HepG2 (cell line): ENCODE results near the gene LEMD2. TPM values are rescaled to one million over a fixed set of nuclear protein-coding genes. Genes with fewer than 3 reads are reported as not detected.

Experiments
- ATAD3A ChIP-seq: sonication (generic); formaldehyde crosslinking; IDR thresholded peaks from 2 replicates; pipeline ENCODE4 v1.4.0; 2020; ENCODE audit warnings: missing genetic modification reagents
- CAMTA2 ChIP-seq: sonication (generic); formaldehyde crosslinking; IDR thresholded peaks from 2 replicates; pipeline ENCODE4 v1.4.0; 2020; ENCODE audit warnings: mild to moderate bottlenecking, missing genetic modification reagents, borderline replicate concordance
- CBX1 ChIP-seq: IDR thresholded peaks from one replicate; pipeline ENCODE4 v1.6.1; 2016; ENCODE audit warnings: antibody characterized with exemption, low read depth
- CBX5 ChIP-seq: sonication (generic); formaldehyde crosslinking; IDR thresholded peaks from 2 replicates; pipeline ENCODE4 v1.4.0; 2020; ENCODE audit warnings: missing genetic modification reagents, borderline replicate concordance
- DMAP1 ChIP-seq: IDR thresholded peaks from 2 replicates; pipeline ENCODE4 v1.6.1; 2016
- HNF4G ChIP-seq, 2 experiments: sonication (generic) in 1 of 2; formaldehyde crosslinking in 1 of 2; IDR thresholded peaks; 2 replicates each; pipeline versions ENCODE4 v1.4.0 to v1.6.1; 2011 to 2020; ENCODE audit warnings: borderline replicate concordance in 2 of 2, low read depth in 2 of 2, mild to moderate bottlenecking in 2 of 2, low read length in 1 of 2, missing genetic modification reagents in 1 of 2, moderate library complexity in 1 of 2
- HNRNPL ChIP-seq: fragments of 200-400 bp; formaldehyde crosslinking; IDR thresholded peaks from 2 replicates; pipeline ENCODE4 v1.6.1; 2017; ENCODE audit warnings: mild to moderate bottlenecking, low read depth, low read length
- POLR2AphosphoS5 ChIP-seq: IDR thresholded peaks from 2 replicates; pipeline ENCODE4 v1.6.1; 2012; ENCODE audit warnings: low read depth, low read length
- RNF2 ChIP-seq: fragments of 450-650 bp; conservative IDR thresholded peaks from 2 replicates; pipeline ENCODE4 v1.6.1; 2016; ENCODE audit warnings: low read depth
- SETDB1 ChIP-seq: sonication (generic); formaldehyde crosslinking; IDR thresholded peaks from 2 replicates; pipeline ENCODE4 v1.5.1; 2020; ENCODE audit warnings: missing genetic modification reagents, mild to moderate bottlenecking, borderline replicate concordance
- SMARCC2 ChIP-seq: fragments of 450-650 bp; IDR thresholded peaks from 2 replicates; pipeline ENCODE4 v1.6.1; 2017; ENCODE audit warnings: antibody characterized with exemption, mild to moderate bottlenecking
- SPEN ChIP-seq: sonication (generic); formaldehyde crosslinking; IDR thresholded peaks from 2 replicates; pipeline ENCODE4 v1.5.1; 2020; ENCODE audit warnings: low read depth, mild to moderate bottlenecking, missing genetic modification reagents
- SRSF9 ChIP-seq: fragments of 200-400 bp; formaldehyde crosslinking; IDR thresholded peaks from 2 replicates; pipeline ENCODE4 v1.6.1; 2018; ENCODE audit warnings: borderline replicate concordance, mild to moderate bottlenecking, low read depth, low read length; ENCODE audit not compliant: insufficient read depth, poor library complexity, severe bottlenecking
- TCF7 ChIP-seq: sonication (generic); IDR thresholded peaks from 2 replicates; pipeline ENCODE4 v1.6.1; 2016; ENCODE audit warnings: antibody characterized with exemption, low read depth
- ZBTB14 ChIP-seq: sonication (generic); formaldehyde crosslinking; IDR thresholded peaks from 2 replicates; pipeline ENCODE4 v1.4.0; 2020; ENCODE audit warnings: missing genetic modification reagents
- ZBTB46 ChIP-seq: sonication (generic); formaldehyde crosslinking; IDR thresholded peaks from 2 replicates; pipeline ENCODE4 v1.4.0; 2020; ENCODE audit warnings: mild to moderate bottlenecking, missing genetic modification reagents, borderline replicate concordance
- ZNF138 ChIP-seq: sonication (generic); formaldehyde crosslinking; IDR thresholded peaks from 2 replicates; pipeline ENCODE4 v1.5.0; 2020; ENCODE audit warnings: mild to moderate bottlenecking, low read depth, missing genetic modification reagents
- ZNF317 ChIP-seq: sonication (generic); formaldehyde crosslinking; IDR thresholded peaks from 2 replicates; pipeline ENCODE4 v1.5.0; 2020; ENCODE audit warnings: mild to moderate bottlenecking, missing genetic modification reagents
- ZNF546 ChIP-seq: sonication (generic); formaldehyde crosslinking; conservative IDR thresholded peaks from 2 replicates; pipeline ENCODE4 v1.8.1; 2023; ENCODE audit warnings: mild to moderate bottlenecking, missing genetic modification reagents
- ZNF746 ChIP-seq: sonication (generic); formaldehyde crosslinking; IDR thresholded peaks from 2 replicates; pipeline ENCODE4 v1.8.0; 2022; ENCODE audit warnings: mild to moderate bottlenecking, missing genetic modification reagents
- polyA plus RNA-seq, 8 experiments: library from polyadenylated mRNA; depleted of rRNA in 3 of 8; stranded (reverse) in 7 of 8; unstranded in 1 of 8; fragments of >200 nt; fragmentation: Illumina TruSeq in 4 of 8; extraction: Trizol in 4 of 8; gene quantifications; 2 replicates each; pipeline versions ENCODE4 v1.2.1 to v1.2.3, GENCODE V29; 2011 to 2016; ENCODE audit warnings: low read depth in 4 of 8, missing spikeins in 1 of 8, mixed read lengths in 1 of 8; ENCODE audit not compliant: insufficient read depth in 1 of 8
- total RNA-seq, 5 experiments: library from RNA; depleted of rRNA; stranded (reverse); fragments of >200 nt; fragmentation: Illumina TruSeq; extraction: Trizol; gene quantifications; 2 replicates each; pipeline ENCODE4 v1.2.3, GENCODE V29; 2016; ENCODE audit warnings: low read depth in 1 of 5
- TF ChIP-seq, protein P1 (sequence below): sonication (generic); formaldehyde crosslinking; IDR thresholded peaks from 2 replicates; pipeline ENCODE4 v1.5.0; 2020; ENCODE audit warnings: mild to moderate bottlenecking, missing genetic modification reagents
- TF ChIP-seq, protein P2 (sequence below): sonication (generic); formaldehyde crosslinking; IDR thresholded peaks from 2 replicates; pipeline ENCODE4 v1.5.0; 2020; ENCODE audit warnings: mild to moderate bottlenecking, missing genetic modification reagents, borderline replicate concordance

LEMD2 gene
- total and polyA plus RNA-seq, 2 of the 13 experiments (the other 11 are each of a cell fraction or from before 2014, with no cell fraction given): 45.2 to 62.9 TPM

GRCh38 chr6:33740204-33740608 is 48.7 kb downstream of the LEMD2 start (continued):
- no peak for TF ChIP-seq HNF4G (IDR thresholded peaks at IDR 0.05; ENCODE audit: borderline replicate concordance, low read depth, low read length)
- TF ChIP-seq HNF4G (CRISPR knock-in tag; IDR thresholded peaks at IDR 0.05; ENCODE audit: borderline replicate concordance, low read depth): no peak; the same call in 1 of the 2 replicates
- TF ChIP-seq DMAP1: no peak
- no peak; the same call in 1 of the 2 replicates for TF ChIP-seq ZNF746 (CRISPR knock-in tag)
- no peak for TF ChIP-seq TCF7
- TF ChIP-seq SRSF9: no peak
- no peak for TF ChIP-seq ZBTB46 (CRISPR knock-in tag)
- TF ChIP-seq POLR2AphosphoS5: no peak
- TF ChIP-seq, protein P1, sequence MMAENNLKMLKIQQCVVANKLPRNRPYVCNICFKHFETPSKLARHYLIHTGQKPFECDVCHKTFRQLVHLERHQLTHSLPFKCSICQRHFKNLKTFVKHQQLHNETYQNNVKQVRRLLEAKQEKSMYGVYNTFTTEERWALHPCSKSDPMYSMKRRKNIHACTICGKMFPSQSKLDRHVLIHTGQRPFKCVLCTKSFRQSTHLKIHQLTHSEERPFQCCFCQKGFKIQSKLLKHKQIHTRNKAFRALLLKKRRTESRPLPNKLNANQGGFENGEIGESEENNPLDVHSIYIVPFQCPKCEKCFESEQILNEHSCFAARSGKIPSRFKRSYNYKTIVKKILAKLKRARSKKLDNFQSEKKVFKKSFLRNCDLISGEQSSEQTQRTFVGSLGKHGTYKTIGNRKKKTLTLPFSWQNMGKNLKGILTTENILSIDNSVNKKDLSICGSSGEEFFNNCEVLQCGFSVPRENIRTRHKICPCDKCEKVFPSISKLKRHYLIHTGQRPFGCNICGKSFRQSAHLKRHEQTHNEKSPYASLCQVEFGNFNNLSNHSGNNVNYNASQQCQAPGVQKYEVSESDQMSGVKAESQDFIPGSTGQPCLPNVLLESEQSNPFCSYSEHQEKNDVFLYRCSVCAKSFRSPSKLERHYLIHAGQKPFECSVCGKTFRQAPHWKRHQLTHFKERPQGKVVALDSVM (CRISPR knock-in tag): peak; percentile 72
- no peak for TF ChIP-seq ZBTB14 (CRISPR knock-in tag)
- no peak for TF ChIP-seq SPEN (CRISPR knock-in tag)
- no peak for TF ChIP-seq ZNF138 (CRISPR knock-in tag)
- no peak for TF ChIP-seq RNF2
- TF ChIP-seq, protein P2, sequence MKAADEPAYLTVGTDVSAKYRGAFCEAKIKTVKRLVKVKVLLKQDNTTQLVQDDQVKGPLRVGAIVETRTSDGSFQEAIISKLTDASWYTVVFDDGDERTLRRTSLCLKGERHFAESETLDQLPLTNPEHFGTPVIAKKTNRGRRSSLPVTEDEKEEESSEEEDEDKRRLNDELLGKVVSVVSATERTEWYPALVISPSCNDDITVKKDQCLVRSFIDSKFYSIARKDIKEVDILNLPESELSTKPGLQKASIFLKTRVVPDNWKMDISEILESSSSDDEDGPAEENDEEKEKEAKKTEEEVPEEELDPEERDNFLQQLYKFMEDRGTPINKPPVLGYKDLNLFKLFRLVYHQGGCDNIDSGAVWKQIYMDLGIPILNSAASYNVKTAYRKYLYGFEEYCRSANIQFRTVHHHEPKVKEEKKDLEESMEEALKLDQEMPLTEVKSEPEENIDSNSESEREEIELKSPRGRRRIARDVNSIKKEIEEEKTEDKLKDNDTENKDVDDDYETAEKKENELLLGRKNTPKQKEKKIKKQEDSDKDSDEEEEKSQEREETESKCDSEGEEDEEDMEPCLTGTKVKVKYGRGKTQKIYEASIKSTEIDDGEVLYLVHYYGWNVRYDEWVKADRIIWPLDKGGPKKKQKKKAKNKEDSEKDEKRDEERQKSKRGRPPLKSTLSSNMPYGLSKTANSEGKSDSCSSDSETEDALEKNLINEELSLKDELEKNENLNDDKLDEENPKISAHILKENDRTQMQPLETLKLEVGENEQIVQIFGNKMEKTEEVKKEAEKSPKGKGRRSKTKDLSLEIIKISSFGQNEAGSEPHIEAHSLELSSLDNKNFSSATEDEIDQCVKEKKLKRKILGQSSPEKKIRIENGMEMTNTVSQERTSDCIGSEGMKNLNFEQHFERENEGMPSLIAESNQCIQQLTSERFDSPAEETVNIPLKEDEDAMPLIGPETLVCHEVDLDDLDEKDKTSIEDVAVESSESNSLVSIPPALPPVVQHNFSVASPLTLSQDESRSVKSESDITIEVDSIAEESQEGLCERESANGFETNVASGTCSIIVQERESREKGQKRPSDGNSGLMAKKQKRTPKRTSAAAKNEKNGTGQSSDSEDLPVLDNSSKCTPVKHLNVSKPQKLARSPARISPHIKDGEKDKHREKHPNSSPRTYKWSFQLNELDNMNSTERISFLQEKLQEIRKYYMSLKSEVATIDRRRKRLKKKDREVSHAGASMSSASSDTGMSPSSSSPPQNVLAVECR (CRISPR knock-in tag): no peak; the same call in 1 of the 2 replicates
- TF ChIP-seq SMARCC2: no peak
- TF ChIP-seq ZNF546 (CRISPR knock-in tag): no peak
- no peak for TF ChIP-seq CBX1
- TF ChIP-seq ZNF317 (CRISPR knock-in tag): no peak
- no peak for TF ChIP-seq ATAD3A (CRISPR knock-in tag)
- TF ChIP-seq CAMTA2 (CRISPR knock-in tag): no peak
- TF ChIP-seq HNRNPL: no peak
- peak; percentile 90; the same call in 1 of the 2 replicates for TF ChIP-seq CBX5 (CRISPR knock-in tag)
- no peak for TF ChIP-seq SETDB1 (CRISPR knock-in tag)
